HG03439 (cell line): ENCODE measurements around the gene ZSWIM6.

Experiments used
- ATAC-seq: cut with Tn5 transposase; IDR thresholded peaks from one replicate; pipeline ENCODE4 v1.9.1; 2021; ENCODE audit warnings: mild to moderate bottlenecking, moderate library complexity; ENCODE audit not compliant: unreplicated experiment

The ZSWIM6 gene

GRCh38 chr5:61525512-61526206 is 193.6 kb downstream of the ZSWIM6 start:
- no peak for ATAC-seq

- no peak for ATAC-seq
Observed at GRCh38 chr5:61526207-61526519, 194.1 kb downstream of the ZSWIM6 start.

GRCh38 chr5:61532983-61533382 is 200.9 kb downstream of the ZSWIM6 start:
- no peak for ATAC-seq

GRCh38 chr5:61534481-61535267 is 202.6 kb downstream of the ZSWIM6 start:
- peak; percentile 92 for ATAC-seq

GRCh38 chr5:61535828-61536227 is 203.8 kb downstream of the ZSWIM6 start:
- ATAC-seq, result no peak

GRCh38 chr5:61536922-61537321 is 204.9 kb downstream of the ZSWIM6 start:
- no peak for ATAC-seq

GRCh38 chr5:61538722-61539501 is 206.9 kb downstream of the ZSWIM6 start:
- ATAC-seq, result no peak

- ATAC-seq, result no peak
Observed at GRCh38 chr5:61549530-61549929, 217.5 kb downstream of the ZSWIM6 start.

- no peak for ATAC-seq
Observed at GRCh38 chr5:61551637-61552313, 219.7 kb downstream of the ZSWIM6 start.

- no peak for ATAC-seq
Observed at GRCh38 chr5:61559146-61559545, 227.1 kb downstream of the ZSWIM6 start.

- ATAC-seq, result no peak
Observed at GRCh38 chr5:61559722-61560121, 227.7 kb downstream of the ZSWIM6 start.

GRCh38 chr5:61563401-61563800 is 231.3 kb downstream of the ZSWIM6 start:
- ATAC-seq, result no peak

GRCh38 chr5:61567337-61567736 is 235.3 kb downstream of the ZSWIM6 start:
- ATAC-seq, result no peak

- no peak for ATAC-seq
Observed at GRCh38 chr5:61569353-61569752, 237.3 kb downstream of the ZSWIM6 start.

GRCh38 chr5:61570767-61571166 is 238.7 kb downstream of the ZSWIM6 start:
- no peak for ATAC-seq

- ATAC-seq, result no peak
Observed at GRCh38 chr5:61572959-61573358, 240.9 kb downstream of the ZSWIM6 start.

GRCh38 chr5:61575103-61575502 is 243.0 kb downstream of the ZSWIM6 start:
- no peak for ATAC-seq

GRCh38 chr5:61575581-61575980 is 243.5 kb downstream of the ZSWIM6 start:
- no peak for ATAC-seq

GRCh38 chr5:61576556-61576955 is 244.5 kb downstream of the ZSWIM6 start:
- ATAC-seq, result no peak

- no peak for ATAC-seq
Observed at GRCh38 chr5:61578858-61579503, 246.9 kb downstream of the ZSWIM6 start.
